ENCODE data around the gene VWF.

GRCh38 chr12:5915511-5915910, 209.0 kb downstream of the VWF start:
- TF ChIP-seq CTCF (IDR thresholded peaks at IDR 0.05; ENCODE audit: low read length) (no peak), EZH2 (IDR thresholded peaks at IDR 0.05; ENCODE audit: borderline replicate concordance, low read length) (no peak)

All from OCI-LY1 (cell line).